ENCODE data around the gene NTSR1.

Gene NTSR1

DNA sequence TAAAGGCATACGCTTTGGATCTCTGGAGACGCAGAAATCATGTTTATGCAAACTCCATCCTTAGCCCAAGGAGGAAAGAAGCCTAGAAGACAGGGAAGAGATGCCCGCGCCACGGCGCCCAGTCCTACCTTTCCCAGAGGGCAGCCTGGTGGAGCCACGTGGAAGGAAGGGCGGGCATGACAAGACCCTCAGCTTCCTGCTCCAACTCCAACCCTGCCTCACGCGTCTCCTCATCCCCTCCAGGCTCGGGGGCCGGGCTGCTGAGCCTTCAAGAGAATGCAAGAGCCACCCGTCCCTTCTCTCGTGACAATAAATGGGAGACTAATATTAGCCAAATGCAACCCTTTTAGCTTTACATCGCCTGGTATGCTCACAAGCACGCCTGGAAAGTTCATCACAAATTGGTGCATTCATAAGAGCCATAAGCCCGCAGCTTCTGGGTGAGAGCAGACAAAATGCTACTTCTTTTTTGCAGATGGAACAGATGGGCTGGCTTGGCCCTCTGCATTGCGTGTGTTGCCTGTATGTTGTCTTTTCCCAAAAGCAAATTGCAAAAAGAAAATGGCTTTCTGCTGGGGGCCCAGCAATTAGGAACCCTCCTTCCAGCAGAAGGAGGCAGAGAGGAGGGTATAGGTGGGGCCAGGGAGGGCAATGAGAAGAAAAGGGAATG, 8.2 kb upstream of the NTSR1 start:
- H3K27ac ChIP-seq: no peak overlapping the region
- TF ChIP-seq, protein P1, sequence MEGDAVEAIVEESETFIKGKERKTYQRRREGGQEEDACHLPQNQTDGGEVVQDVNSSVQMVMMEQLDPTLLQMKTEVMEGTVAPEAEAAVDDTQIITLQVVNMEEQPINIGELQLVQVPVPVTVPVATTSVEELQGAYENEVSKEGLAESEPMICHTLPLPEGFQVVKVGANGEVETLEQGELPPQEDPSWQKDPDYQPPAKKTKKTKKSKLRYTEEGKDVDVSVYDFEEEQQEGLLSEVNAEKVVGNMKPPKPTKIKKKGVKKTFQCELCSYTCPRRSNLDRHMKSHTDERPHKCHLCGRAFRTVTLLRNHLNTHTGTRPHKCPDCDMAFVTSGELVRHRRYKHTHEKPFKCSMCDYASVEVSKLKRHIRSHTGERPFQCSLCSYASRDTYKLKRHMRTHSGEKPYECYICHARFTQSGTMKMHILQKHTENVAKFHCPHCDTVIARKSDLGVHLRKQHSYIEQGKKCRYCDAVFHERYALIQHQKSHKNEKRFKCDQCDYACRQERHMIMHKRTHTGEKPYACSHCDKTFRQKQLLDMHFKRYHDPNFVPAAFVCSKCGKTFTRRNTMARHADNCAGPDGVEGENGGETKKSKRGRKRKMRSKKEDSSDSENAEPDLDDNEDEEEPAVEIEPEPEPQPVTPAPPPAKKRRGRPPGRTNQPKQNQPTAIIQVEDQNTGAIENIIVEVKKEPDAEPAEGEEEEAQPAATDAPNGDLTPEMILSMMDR (conservative IDR thresholded peaks at IDR 0.05): no peak

DNA sequence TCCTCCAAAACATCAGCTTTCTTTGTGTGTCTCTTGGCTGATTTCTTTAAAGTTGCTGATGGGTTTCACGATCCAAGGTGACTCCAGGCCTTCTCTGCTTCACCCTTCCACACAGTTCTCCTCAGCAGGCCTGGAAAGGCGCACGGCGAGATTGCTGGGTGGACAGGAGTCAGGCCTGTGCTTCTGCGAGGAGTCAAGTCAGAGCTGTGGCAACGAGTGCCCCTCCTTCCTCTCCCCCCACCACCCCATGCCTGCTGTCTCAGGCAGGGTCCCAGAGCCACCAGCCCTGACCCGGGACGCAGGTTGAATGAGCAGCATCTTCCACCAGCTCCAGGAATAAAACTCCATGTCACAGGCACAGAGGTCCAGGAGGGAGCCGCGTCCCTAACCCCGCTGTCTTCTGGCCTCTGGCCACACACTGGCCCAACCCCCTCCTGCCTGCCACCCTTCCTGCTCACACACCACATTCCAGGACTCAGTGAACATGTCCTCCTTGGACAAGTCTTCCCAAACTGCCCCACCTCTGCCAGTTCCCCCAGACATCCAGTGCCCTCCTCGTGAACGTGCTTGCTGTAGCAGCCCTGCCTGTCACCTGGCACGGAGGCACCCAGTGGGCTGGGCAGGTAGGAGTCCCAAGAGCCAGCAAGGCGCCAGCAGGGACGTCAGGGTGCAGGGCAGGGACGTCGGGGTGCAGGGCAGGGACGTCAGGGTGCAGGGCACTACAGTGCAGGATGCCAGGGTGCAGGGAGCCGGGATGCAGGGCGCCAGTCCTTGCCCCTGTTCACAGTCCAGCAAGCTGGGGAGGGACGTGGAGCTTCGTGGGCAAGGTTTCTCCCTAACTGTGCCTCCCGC, 7.2 kb upstream of the NTSR1 start:
- TF ChIP-seq, protein P1 (conservative IDR thresholded peaks at IDR 0.05): no peak

DNA sequence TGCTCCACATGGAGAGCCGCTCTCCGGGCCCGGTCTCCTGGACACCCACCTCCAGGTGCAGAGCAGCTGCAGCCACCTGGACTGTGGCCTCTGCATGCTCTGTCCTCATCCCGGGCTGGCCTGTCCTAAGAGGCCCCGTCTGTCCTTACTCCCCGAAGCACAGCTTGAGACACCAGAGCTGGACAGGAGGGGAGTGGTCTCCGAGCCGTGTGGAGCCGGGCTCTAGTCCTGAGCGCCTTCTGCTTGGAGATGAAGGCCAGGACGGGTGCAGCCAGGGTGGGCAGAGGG, 6.7 kb upstream of the NTSR1 start:
- H3K27ac ChIP-seq: no peak overlapping the region

More for the DNA sequence above, 7.2 kb upstream of the NTSR1 start:
- H3K27ac ChIP-seq: no peak overlapping the region

DNA sequence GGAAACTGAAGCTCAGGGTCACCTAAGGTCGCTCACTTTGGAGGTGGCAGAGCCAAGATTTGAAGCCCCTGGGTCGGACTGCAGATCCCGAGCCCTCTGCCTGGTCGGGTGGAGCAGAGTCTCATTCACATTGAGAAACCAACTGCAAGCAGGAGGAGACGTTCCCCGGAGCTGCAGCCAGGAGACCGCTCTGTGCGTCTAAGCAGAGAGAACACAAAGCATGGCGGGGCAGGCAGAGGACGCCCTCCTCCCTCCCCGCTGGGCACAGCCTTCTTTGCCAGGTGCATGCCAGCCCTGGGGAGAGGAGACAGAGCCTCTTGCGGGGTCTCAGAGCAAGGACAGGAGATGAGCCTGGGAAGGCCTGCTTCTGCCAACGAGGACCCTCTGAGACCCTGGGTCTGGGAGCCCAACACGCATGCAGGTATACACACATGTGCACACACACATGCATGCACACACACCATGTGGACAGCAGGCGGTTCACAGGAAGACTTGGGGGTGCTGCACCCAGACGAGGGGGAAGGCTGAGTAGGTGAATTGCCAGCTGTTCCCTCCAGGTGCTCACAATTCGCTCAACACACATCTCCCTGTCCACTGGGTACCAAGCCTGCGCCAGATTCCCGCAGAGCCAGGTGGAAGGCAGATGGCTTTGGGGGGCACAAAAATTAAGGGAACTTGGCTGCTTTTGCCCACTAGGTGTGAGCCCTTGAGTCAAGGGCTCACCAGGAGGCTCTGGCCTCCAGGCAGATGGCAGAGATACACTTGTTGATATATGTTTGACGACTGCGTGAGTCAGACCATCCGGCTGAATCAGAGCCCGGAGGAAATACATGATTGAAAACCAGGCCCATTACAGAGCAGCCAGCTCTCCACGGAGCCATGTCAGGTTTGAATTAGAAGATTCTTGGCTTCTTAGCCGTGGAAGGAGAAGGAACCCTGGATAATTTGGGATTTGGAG, 5.5 kb upstream of the NTSR1 start:
- no peak overlapping the region for H3K27ac ChIP-seq
- TF ChIP-seq, protein P1 (conservative IDR thresholded peaks at IDR 0.05): no peak

More for the DNA sequence above, 6.7 kb upstream of the NTSR1 start:
- TF ChIP-seq, protein P1 (conservative IDR thresholded peaks at IDR 0.05): no peak

DNA sequence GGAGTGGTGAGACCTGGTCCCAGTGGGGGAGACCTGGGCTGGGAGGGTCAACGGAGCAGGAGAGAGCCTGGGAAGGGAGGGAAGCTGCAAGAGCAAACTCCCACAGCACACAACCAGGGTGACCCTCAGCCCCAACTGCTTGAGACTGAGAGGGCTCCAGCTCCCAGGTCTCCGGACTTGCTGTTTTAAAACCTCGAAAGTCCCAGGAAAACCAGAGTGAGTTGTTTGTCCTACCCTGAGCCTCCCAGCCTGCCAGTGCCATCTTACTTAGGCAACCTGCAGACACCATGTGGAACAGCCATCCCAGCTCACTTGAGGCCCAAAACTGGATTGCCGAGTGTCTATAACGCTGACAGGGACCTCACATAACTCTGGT, 4.8 kb upstream of the NTSR1 start:
- H3K27ac ChIP-seq: no peak overlapping the region
- TF ChIP-seq, protein P1 (conservative IDR thresholded peaks at IDR 0.05): no peak

DNA sequence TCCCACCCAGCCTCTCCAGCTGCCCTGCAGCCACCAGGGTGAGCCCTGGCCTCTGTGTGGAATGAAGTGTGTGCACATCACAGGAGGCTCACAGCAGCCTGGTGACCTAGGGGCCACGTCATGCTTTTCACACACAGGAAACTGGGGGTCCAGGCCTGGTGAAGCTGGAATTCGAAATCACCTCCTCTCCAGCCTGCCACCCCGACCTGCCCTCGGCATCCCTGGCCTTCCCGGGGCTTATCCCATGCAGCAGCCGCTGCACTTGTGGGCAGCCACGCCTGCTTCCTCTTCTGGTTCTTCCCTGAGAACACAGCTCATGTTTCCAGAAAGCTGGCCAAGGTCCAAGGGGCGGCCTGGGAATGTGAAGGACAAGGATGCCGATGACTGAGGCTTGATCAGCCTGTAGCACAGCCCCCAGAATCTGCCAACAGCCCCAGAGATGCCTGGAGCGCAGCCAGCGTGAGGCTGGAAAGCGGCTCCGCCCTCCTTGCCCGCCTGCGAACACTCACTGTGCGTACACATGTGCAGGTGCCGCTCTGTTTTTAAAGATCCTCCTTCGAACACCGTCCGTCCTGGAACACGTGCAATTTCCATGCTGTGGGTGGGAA, 4.2 kb upstream of the NTSR1 start:
- TF ChIP-seq, protein P1 (conservative IDR thresholded peaks at IDR 0.05): no peak
- 0 out of 2 replicates have a peak overlapping the region, but pooled peaks have one; percentile 4 for H3K27ac ChIP-seq
